Hematopoietic multipotent progenitor cell treated with erythropoietin and hydrocortisone succinate and interleukin-3 and kit ligand, for 17 days (in vitro differentiated cells): ENCODE data around the gene KLF11.
"Not testable (repeated sequence)": the region's sequence is repeated elsewhere in the genome, so short reads cannot be mapped to it uniquely, and the experiment has no call there.

Experiments
- DNase-seq: peaks from one replicate; pipeline ENCODE4 v3.0.0-alpha.2; 2015; ENCODE audit warnings: low spot score

KLF11 gene

GRCh38 chr2:10085043-10085667, 41.8 kb downstream of the KLF11 start:
- DNase-seq, result no peak

DNA sequence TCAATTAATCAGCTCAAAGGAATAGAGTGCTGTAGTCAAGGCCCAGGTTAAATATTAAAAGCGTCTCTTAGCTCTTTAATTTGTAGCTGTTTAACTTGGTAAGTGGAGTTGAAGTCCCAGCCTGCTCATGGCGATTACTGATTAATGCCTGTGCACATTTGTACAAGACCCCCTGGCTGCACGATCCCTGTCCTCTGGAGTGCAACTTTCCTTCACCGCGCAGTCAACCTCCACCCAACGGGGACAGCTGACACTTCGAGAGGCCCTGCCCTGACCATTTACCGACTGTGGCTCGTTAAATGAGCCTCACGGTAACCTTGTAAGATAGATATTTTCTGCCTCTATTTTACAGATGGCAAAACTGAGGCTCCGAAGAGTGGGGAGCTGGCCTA, 42.3 kb downstream of the KLF11 start:
- DNase-seq, result no peak

- DNase-seq, result no peak
Observed at GRCh38 chr2:10086950-10087349, 43.6 kb downstream of the KLF11 start.

GRCh38 chr2:10087360-10087759, 44.0 kb downstream of the KLF11 start:
- no peak for DNase-seq

- DNase-seq, result no peak
Observed at GRCh38 chr2:10089565-10090190, 46.3 kb downstream of the KLF11 start.

DNA sequence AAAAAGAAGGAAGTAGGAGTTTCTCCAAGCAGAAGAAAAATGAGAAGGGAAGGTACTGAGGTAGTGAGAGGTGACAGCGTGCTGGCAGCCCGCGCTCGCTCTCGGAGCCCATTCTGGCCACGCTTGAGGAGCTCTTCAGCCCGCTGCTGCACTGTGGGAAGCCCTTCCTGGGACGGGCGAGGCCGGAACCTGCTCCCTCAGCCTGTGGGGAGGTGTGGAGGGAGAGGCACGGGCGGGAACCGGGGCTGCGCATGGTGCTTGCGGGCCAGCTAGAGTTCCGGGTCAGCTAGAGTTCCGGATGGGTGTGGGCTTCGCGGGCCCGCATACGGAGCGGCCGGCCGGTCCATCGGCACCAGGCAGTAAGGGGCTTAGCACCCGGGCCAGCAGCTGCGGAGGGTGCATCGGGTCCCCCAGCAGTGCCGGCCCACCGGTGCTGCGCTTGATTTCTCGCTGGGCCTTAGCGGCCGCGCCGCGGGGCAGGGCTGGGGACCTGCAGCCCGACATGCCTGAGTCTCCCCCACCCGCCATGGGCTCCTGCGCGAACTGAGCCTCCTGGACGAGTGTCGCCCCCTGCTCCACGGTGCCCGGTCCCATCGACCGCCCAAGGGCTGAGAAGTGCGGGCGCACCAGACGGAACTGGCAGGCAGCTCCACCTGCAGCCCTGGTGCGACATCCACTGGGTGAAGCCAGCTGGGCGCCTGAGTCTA, 48.0 kb downstream of the KLF11 start:
- DNase-seq, result no peak

GRCh38 chr2:10091889-10092244, 48.5 kb downstream of the KLF11 start:
- DNase-seq, result not testable (repeated sequence)

GRCh38 chr2:10094271-10094814, 51.0 kb downstream of the KLF11 start:
- DNase-seq, result no peak

GRCh38 chr2:10095175-10095574, 51.8 kb downstream of the KLF11 start:
- DNase-seq, result no peak

- DNase-seq, result no peak
Observed at GRCh38 chr2:10096641-10097040, 53.3 kb downstream of the KLF11 start.

DNA sequence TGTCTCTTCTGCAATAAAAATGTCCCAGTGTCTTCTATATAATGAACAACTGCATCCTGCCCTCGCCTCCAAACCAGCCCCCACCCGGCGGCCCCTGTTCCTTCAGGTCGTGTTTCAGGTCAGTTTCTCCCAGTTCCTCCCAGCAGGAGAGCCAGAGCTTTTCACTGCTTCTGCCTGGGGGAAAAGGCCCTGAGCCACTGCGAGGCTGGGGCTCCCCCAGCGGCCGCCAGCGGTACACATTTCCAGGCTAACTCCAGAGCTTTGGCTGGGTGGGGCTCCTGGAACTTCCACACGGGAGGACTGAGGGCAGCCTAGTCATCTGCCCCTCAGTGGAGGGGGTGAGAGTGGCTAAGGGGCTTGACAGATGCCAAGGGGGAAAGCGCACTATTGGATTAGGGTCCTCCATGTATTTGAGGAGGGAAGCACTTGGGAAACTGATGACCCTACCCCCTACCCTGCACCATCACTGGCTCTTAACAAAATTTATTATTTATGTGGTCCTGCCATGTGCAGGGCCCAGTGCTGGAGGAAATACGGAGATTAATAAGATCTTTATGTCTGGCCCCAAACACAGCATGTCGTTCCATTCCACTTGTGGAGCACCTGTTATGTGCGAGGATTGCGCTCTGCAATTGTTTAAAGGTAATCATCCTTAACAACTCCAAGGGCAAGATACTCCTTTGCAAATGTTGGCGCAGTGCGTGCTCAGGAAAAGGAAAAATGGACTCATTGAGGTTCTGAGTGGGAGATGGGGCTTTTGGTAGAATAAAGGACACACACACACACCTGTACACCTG, 54.2 kb downstream of the KLF11 start:
- DNase-seq, result peak; percentile 26

GRCh38 chr2:10101491-10101890, 58.1 kb downstream of the KLF11 start:
- no peak for DNase-seq

- DNase-seq, result no peak
Observed at GRCh38 chr2:10103179-10103578, 59.8 kb downstream of the KLF11 start.
